Large intestine (tissue), 12 donors: Measurements from ENCODE around the gene RBMS2. TPM values are rescaled to one million over a fixed set of nuclear protein-coding genes. Genes with fewer than 3 reads are reported as not detected.

Experiments used
- DNase-seq, 2 donors: peaks; one replicate each; pipeline versions ENCODE4 v3.0.0 to v3.0.0-alpha.2; 2013
- H3K27ac ChIP-seq: one replicate; pipeline ENCODE4 v1.5.1; 2013; ENCODE audit warnings: low read length
- H3K27me3 ChIP-seq: 2 replicates; pipeline ENCODE4 v1.6.1; 2013; ENCODE audit warnings: low read length; ENCODE audit not compliant: control insufficient read depth, insufficient read depth
- H3K36me3 ChIP-seq: 2 replicates; pipeline ENCODE4 v1.6.1; 2013; ENCODE audit warnings: low read length; ENCODE audit not compliant: control insufficient read depth, insufficient read depth
- H3K4me1 ChIP-seq: one replicate; pipeline ENCODE4 v1.6.1; 2013; ENCODE audit warnings: low read length; ENCODE audit not compliant: control insufficient read depth, insufficient read depth
- H3K4me3 ChIP-seq: one replicate; pipeline ENCODE4 v1.5.1; 2013; ENCODE audit warnings: low read length
- H3K9me3 ChIP-seq: one replicate; pipeline ENCODE4 v1.6.1; 2013; ENCODE audit warnings: mild to moderate bottlenecking, low read depth, low read length, moderate library complexity; ENCODE audit not compliant: control insufficient read depth
- WGBS: methylation state at CpG from one replicate; pipeline ENCODE4 v1.1.5; 2013; ENCODE audit warnings: low lambda C conversion rate; ENCODE audit not compliant: insufficient coverage; 5-methylcytosine and 5-hydroxymethylcytosine counted together
- long read RNA-seq, 11 donors: transcript quantifications; one replicate each; lab custom pipeline, GENCODE V29; 2026
- polyA plus RNA-seq: library from polyadenylated mRNA; unstranded; fragments of 120-200 nt; gene quantifications from one replicate; pipeline ENCODE4 v1.2.1, GENCODE V29; 2013

Gene RBMS2
- polyA plus RNA-seq, result 22.5 TPM
- long read RNA-seq, donor 1, full-length matches to known transcripts, result 1 of 7 reads
- long read RNA-seq, donor 1, partial matches to known transcripts, result 6 of 7 reads
- long read RNA-seq, donor 1, other reads (novel, unspliced or antisense), result 0 of 7 reads
- long read RNA-seq, donor 2, full-length matches to known transcripts, result 2 of 37 reads
- long read RNA-seq, donor 2, partial matches to known transcripts, result 35 of 37 reads
- long read RNA-seq, donor 2, other reads (novel, unspliced or antisense), result 0 of 37 reads
- long read RNA-seq, donor 3, result 0 reads
- long read RNA-seq, donor 4, result 0 reads
- long read RNA-seq, donor 5, partial matches to known transcripts, result 12 of 12 reads
- long read RNA-seq, donor 5, other reads (novel, unspliced or antisense), result 0 of 12 reads
- long read RNA-seq, donor 6, partial matches to known transcripts, result 1,715 of 1,763 reads
- long read RNA-seq, donor 6, other reads (novel, unspliced or antisense), result 48 of 1,763 reads
- long read RNA-seq, donor 7, result 0 reads
- long read RNA-seq, donor 8, full-length matches to known transcripts, result 1 of 289 reads
- long read RNA-seq, donor 8, partial matches to known transcripts, result 93 of 289 reads
- long read RNA-seq, donor 8, other reads (novel, unspliced or antisense), result 195 of 289 reads
- long read RNA-seq, donor 9, partial matches to known transcripts, result 8 of 8 reads
- long read RNA-seq, donor 9, other reads (novel, unspliced or antisense), result 0 of 8 reads
- long read RNA-seq, donor 10, full-length matches to known transcripts, result 2 of 17 reads
- long read RNA-seq, donor 10, partial matches to known transcripts, result 15 of 17 reads
- long read RNA-seq, donor 10, other reads (novel, unspliced or antisense), result 0 of 17 reads
- long read RNA-seq, donor 11, full-length matches to known transcripts, result 1 of 1 reads
- long read RNA-seq, donor 11, partial matches to known transcripts, result 0 of 1 reads
- long read RNA-seq, donor 11, other reads (novel, unspliced or antisense), result 0 of 1 reads

GRCh38 chr12:56521590-56522371 lies at the start of gene RBMS2:
Gene RBMS2 (plus strand): TSS chr12:56521820. CDS start chr12:56522024, 204 bp downstream.
- peaks cover 4% of the 10 kb centered on the region for H3K36me3 ChIP-seq
- WGBS, result 0% methylated on average over 4 of the region's 15 CpGs
- peak within 1 kb of the TSS; percentile 63 for H3K4me3 ChIP-seq
- peaks cover 14% of the 10 kb centered on the region for H3K4me1 ChIP-seq
- DNase-seq, result peak; percentile 89 to 91
- peak within 1 kb of the TSS; percentile 92 for H3K27ac ChIP-seq
- no peaks in the 10 kb centered on the region for H3K9me3 ChIP-seq
- H3K27me3 ChIP-seq, result no peaks in the 10 kb centered on the region

GRCh38 chr12:56474389-56474788 lies 47.2 kb upstream of the RBMS2 start:
- no peaks in the 10 kb centered on the region for H3K27me3 ChIP-seq
- H3K27ac ChIP-seq, result no peak overlapping the region
- WGBS, result no CpG with 5 or more reads among the region's 9 CpGs
- no peak overlapping the region for H3K4me3 ChIP-seq
- DNase-seq, result no peak
- peaks cover 5% of the 10 kb centered on the region for H3K4me1 ChIP-seq
- no peaks in the 10 kb centered on the region for H3K9me3 ChIP-seq
- peaks cover 16% of the 10 kb centered on the region for H3K36me3 ChIP-seq

GRCh38 chr12:56476143-56476542 lies 45.5 kb upstream of the RBMS2 start:
- H3K9me3 ChIP-seq, result no peaks in the 10 kb centered on the region
- peaks cover 10% of the 10 kb centered on the region for H3K36me3 ChIP-seq
- H3K27me3 ChIP-seq, result no peaks in the 10 kb centered on the region
- no peaks in the 10 kb centered on the region for H3K4me1 ChIP-seq
- no peak overlapping the region for H3K27ac ChIP-seq
- WGBS, result no CpG with 5 or more reads among the region's 6 CpGs
- no peak for DNase-seq
- H3K4me3 ChIP-seq, result no peak overlapping the region

- Histone ChIP-seq H3K4me1 (no peaks in the 10 kb centered on the region), H3K36me3 (peaks cover 6% of the 10 kb centered on the region), H3K27ac (no peak overlapping the region), H3K9me3 (no peaks in the 10 kb centered on the region), H3K27me3 (no peaks in the 10 kb centered on the region), H3K4me3 (no peak overlapping the region)
- no CpG with 5 or more reads among the region's 1 CpG for WGBS
- no peak for DNase-seq
These were observed 44.6 kb upstream of the RBMS2 start for GRCh38 chr12:56476972-56477432.

- Histone ChIP-seq H3K9me3 (no peaks in the 10 kb centered on the region), H3K4me1 (no peaks in the 10 kb centered on the region), H3K27ac (no peak overlapping the region), H3K36me3 (peaks cover 6% of the 10 kb centered on the region), H3K27me3 (no peaks in the 10 kb centered on the region), H3K4me3 (no peak overlapping the region)
- no peak for DNase-seq
- 100% methylated on average over 1 of the region's 6 CpGs for WGBS
These were observed 43.9 kb upstream of the RBMS2 start for GRCh38 chr12:56477521-56478225.

GRCh38 chr12:56479625-56480024 lies 42.0 kb upstream of the RBMS2 start:
- Histone ChIP-seq H3K4me1 (no peaks in the 10 kb centered on the region), H3K9me3 (no peaks in the 10 kb centered on the region), H3K4me3 (no peak overlapping the region), H3K27me3 (no peaks in the 10 kb centered on the region), H3K27ac (no peak overlapping the region), H3K36me3 (no peaks in the 10 kb centered on the region)
- no peak for DNase-seq
- WGBS, result no CpG with 5 or more reads among the region's 7 CpGs

GRCh38 chr12:56484566-56484965 lies 37.1 kb upstream of the RBMS2 start:
- WGBS, result 100% methylated on average over 1 of the region's 1 CpG
- Histone ChIP-seq H3K27me3 (peaks cover 20% of the 10 kb centered on the region), H3K9me3 (peaks cover 6% of the 10 kb centered on the region), H3K4me1 (peaks cover 4% of the 10 kb centered on the region), H3K36me3 (no peaks in the 10 kb centered on the region), H3K27ac (no peak overlapping the region), H3K4me3 (no peak overlapping the region)
- no peak for DNase-seq

GRCh38 chr12:56486694-56487093 lies 34.9 kb upstream of the RBMS2 start:
- H3K4me1 ChIP-seq, result peaks cover 5% of the 10 kb centered on the region
- H3K36me3 ChIP-seq, result no peaks in the 10 kb centered on the region
- no peak for DNase-seq
- H3K9me3 ChIP-seq, result peaks cover 6% of the 10 kb centered on the region
- H3K4me3 ChIP-seq, result no peak overlapping the region
- no peak overlapping the region for H3K27ac ChIP-seq
- peaks cover 24% of the 10 kb centered on the region for H3K27me3 ChIP-seq
- WGBS, result 100% methylated on average over 1 of the region's 12 CpGs

- H3K36me3 ChIP-seq, result no peaks in the 10 kb centered on the region
- H3K27ac ChIP-seq, result no peak overlapping the region
- H3K4me1 ChIP-seq, result peaks cover 5% of the 10 kb centered on the region
- WGBS, result no CpG with 5 or more reads among the region's 44 CpGs
- peak overlapping the region; percentile 45 for H3K4me3 ChIP-seq
- DNase-seq, result peak; percentile 40 to 65
- H3K27me3 ChIP-seq, result peaks cover 24% of the 10 kb centered on the region
- peaks cover 6% of the 10 kb centered on the region for H3K9me3 ChIP-seq
These were observed 34.1 kb upstream of the RBMS2 start for GRCh38 chr12:56487448-56488040.
